Fibroblast of the aortic adventitia (primary cell): ENCODE results near the gene ZDHHC16. TPM values are rescaled to one million over a fixed set of nuclear protein-coding genes. Genes with fewer than 3 reads are reported as not detected.
"Not testable (repeated sequence)": the region's sequence is repeated elsewhere in the genome, so short reads cannot be mapped to it uniquely, and the experiment has no call there.

Experiments used
- DNase-seq: peaks from one replicate; pipeline ENCODE4 v3.0.0-alpha.2; 2010; ENCODE audit warnings: low read depth
- H3K4me3 ChIP-seq: 2 replicates; pipeline ENCODE4 v1.5.1; 2011; ENCODE audit warnings: low read depth, mild to moderate bottlenecking, control low read depth, low read length, moderate library complexity
- total RNA-seq: library from RNA; depleted of rRNA; stranded (reverse); fragments of >200 nt; gene quantifications from 2 replicates; pipeline ENCODE4 v1.2.3, GENCODE V29; 2012; ENCODE audit warnings: low replicate concordance
- TF ChIP-seq, protein P1 (sequence below): IDR thresholded peaks from 2 replicates; pipeline ENCODE4 v1.5.1; 2011; ENCODE audit warnings: mild to moderate bottlenecking, low read length, control low read depth, inconsistent platforms; ENCODE audit not compliant: insufficient read depth

ZDHHC16 gene
- total RNA-seq, 1 donor: 45.5 TPM

DNA sequence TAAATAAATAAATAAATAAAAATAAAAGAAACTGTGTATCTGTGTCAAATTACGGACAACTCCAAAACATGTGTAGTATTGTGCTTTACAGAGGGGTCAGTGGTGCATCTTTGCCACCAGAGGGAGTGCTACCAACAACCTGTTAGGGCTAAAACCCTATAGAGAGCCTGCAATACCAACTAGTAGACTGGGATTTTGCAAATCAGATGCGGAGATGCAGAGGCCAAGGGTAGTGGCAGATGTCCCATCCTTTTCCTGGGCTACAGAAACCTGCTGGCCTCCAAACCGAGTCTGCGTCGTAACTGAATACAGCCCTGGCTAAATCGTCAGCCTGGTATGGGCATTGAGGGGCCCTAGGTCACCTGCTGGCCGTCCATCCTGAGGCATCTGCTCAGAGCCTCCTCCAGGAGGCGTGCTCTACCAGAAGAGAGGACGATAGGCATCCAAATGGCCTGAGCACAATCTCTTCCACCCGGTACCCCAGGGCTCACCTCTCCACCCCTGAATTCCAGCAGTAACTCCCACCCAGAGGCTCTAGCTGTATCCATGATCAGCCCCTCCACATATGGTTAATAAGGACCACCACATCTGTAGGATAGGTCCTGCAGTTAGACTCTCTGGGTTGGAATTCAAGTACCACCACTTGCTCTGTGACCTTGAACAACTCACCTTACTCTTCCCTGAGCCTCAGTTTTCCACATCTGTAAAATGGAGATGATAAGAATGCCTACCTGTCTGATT is 38.6 kb upstream of the ZDHHC16 start:
- TF ChIP-seq, protein P1, sequence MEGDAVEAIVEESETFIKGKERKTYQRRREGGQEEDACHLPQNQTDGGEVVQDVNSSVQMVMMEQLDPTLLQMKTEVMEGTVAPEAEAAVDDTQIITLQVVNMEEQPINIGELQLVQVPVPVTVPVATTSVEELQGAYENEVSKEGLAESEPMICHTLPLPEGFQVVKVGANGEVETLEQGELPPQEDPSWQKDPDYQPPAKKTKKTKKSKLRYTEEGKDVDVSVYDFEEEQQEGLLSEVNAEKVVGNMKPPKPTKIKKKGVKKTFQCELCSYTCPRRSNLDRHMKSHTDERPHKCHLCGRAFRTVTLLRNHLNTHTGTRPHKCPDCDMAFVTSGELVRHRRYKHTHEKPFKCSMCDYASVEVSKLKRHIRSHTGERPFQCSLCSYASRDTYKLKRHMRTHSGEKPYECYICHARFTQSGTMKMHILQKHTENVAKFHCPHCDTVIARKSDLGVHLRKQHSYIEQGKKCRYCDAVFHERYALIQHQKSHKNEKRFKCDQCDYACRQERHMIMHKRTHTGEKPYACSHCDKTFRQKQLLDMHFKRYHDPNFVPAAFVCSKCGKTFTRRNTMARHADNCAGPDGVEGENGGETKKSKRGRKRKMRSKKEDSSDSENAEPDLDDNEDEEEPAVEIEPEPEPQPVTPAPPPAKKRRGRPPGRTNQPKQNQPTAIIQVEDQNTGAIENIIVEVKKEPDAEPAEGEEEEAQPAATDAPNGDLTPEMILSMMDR: peak; percentile 90
- peak; percentile 84 for DNase-seq
- no peak overlapping the region for H3K4me3 ChIP-seq

GRCh38 chr10:97407952-97408248 is 38.1 kb upstream of the ZDHHC16 start:
- no peak for DNase-seq
- TF ChIP-seq, protein P1: no peak
- no peak overlapping the region for H3K4me3 ChIP-seq

- no peak overlapping the region for H3K4me3 ChIP-seq
- DNase-seq: no peak
- TF ChIP-seq, protein P1: no peak
Observed at GRCh38 chr10:97408496-97408992, 37.4 kb upstream of the ZDHHC16 start.

DNA sequence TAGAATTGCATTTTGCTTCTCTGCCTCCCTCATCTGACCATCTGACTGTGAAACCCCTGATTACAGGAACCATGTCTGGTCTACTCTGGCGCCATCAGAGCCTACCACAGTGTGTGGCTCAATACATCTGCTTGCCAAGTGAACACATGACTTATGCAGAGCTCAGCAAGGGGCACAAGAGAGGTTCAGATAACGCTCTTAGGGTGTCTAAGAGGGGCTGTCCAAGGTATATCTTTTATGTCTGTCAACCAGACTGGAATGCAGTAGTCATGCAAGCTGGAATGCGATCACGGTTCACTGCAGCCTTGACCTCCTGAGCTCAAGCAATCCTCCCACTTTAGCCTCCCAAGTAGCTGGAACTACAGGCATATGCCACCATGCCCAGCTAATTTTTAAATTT is 34.6 kb upstream of the ZDHHC16 start:
- TF ChIP-seq, protein P1: no peak
- no peak overlapping the region for H3K4me3 ChIP-seq
- DNase-seq: peak; percentile 31

DNA sequence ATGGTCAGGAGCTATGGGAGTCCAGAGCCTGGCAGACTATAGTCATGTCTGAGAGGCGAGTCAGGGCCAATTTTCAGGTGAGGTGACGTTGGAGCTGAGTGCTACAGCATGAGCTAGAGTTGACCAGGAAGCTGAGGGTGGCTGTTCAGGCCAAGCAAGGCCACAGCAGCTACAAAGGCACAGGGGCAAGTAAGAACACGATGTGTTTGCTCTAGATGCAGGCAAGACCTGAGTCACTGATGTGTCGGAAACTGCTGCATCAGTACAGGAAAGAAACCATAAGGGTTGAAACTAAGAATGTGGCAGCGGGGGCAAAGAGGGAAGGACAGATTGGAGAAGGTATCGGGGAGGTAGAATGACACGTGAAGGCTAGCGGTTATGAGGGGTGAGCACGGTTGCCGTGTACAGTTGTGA is 33.1 kb upstream of the ZDHHC16 start:
- H3K4me3 ChIP-seq: no peak overlapping the region
- no peak for DNase-seq
- TF ChIP-seq, protein P1: no peak

GRCh38 chr10:97416565-97416964 is 29.4 kb upstream of the ZDHHC16 start:
- no peak for DNase-seq
- TF ChIP-seq, protein P1: no peak
- H3K4me3 ChIP-seq: no peak overlapping the region

- not testable (repeated sequence) for H3K4me3 ChIP-seq, DNase-seq
Observed at GRCh38 chr10:97423757-97424098, 22.2 kb upstream of the ZDHHC16 start.
